IPS DF 6.9 (cell line): ENCODE results near the gene TIMM17A.

ENCODE experiments used
- DNase-seq: peaks from one replicate; pipeline ENCODE4 v3.0.0-alpha.2; 2013; ENCODE audit warnings: low read depth, low spot score
- H3K27ac ChIP-seq: one replicate; pipeline ENCODE4 v1.5.1; 2013; ENCODE audit warnings: low read length, control low read depth
- H3K27me3 ChIP-seq: 2 replicates; pipeline ENCODE4 v1.6.1; 2013; ENCODE audit warnings: mild to moderate bottlenecking, low read length; ENCODE audit not compliant: control insufficient read depth, insufficient read depth
- H3K36me3 ChIP-seq: 2 replicates; pipeline ENCODE4 v1.6.1; 2013; ENCODE audit warnings: low read length; ENCODE audit not compliant: control insufficient read depth, insufficient read depth
- H3K4me1 ChIP-seq: 2 replicates; pipeline ENCODE4 v1.6.1; 2013; ENCODE audit warnings: low read length; ENCODE audit not compliant: control insufficient read depth, insufficient read depth
- H3K4me3 ChIP-seq: 2 replicates; pipeline ENCODE4 v1.5.1; 2013; ENCODE audit warnings: mild to moderate bottlenecking, low read length
- H3K9me3 ChIP-seq: 2 replicates; pipeline ENCODE4 v1.6.1; 2013; ENCODE audit warnings: low read length, inconsistent platforms; ENCODE audit not compliant: control insufficient read depth, insufficient read depth
- WGBS: extraction: QIAGEN DNeasy Blood & Tissue Kit; methylation state at CpG from one replicate; pipeline ENCODE4 v1.1.7; 2013; ENCODE audit warnings: mixed read lengths, missing lambda C conversion rate; ENCODE audit not compliant: insufficient read length, insufficient coverage; 5-methylcytosine and 5-hydroxymethylcytosine counted together

TIMM17A gene

DNA sequence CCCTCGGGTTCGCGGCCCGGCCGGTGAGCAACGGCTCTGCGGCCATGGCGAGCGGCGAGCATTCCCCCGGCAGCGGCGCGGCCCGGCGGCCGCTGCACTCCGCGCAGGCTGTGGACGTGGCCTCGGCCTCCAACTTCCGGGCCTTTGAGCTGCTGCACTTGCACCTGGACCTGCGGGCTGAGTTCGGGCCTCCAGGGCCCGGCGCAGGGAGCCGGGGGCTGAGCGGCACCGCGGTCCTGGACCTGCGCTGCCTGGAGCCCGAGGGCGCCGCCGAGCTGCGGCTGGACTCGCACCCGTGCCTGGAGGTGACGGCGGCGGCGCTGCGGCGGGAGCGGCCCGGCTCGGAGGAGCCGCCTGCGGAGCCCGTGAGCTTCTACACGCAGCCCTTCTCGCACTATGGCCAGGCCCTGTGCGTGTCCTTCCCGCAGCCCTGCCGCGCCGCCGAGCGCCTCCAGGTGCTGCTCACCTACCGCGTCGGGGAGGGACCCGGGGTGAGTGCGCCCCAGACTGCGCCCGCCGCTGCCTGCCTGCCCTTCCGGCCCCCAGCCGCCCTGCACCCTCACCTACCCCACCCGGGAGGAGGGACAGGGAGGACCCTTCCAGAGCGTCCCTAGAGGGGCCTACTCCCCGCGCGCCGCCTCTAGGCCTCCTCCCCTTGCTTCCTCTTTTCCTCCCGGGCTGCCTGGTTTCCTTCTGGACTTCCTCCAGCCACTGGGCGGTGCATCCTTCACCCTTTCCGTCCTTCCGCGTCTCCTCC, 27.5 kb downstream of the TIMM17A start, which contains the start of gene RNPEP:
Gene RNPEP, plus strand, starts transcription at position 26 of the 757 bp plus-strand sequence. Its CDS starts 19 bp downstream, at position 45.
- no peaks in the 10 kb centered on the region for H3K4me1 ChIP-seq
- no CpG with 5 or more reads among the region's 80 CpGs for WGBS
- no peak within 1 kb of the TSS for H3K27ac ChIP-seq
- H3K27me3 ChIP-seq: no peaks in the 10 kb centered on the region
- no peaks in the 10 kb centered on the region for H3K9me3 ChIP-seq
- H3K4me3 ChIP-seq: peak within 1 kb of the TSS; percentile 74
- no peaks in the 10 kb centered on the region for H3K36me3 ChIP-seq
- DNase-seq: peak; percentile 43

GRCh38 chr1:201983380-201983805, 28.1 kb downstream of the TIMM17A start:
- Histone ChIP-seq H3K27me3 (no peaks in the 10 kb centered on the region), H3K27ac (no peak overlapping the region), H3K4me3 (peak overlapping the region; percentile 74), H3K36me3 (no peaks in the 10 kb centered on the region), H3K9me3 (no peaks in the 10 kb centered on the region), H3K4me1 (no peaks in the 10 kb centered on the region)
- WGBS: no CpG with 5 or more reads among the region's 11 CpGs
- no peak for DNase-seq

- no CpG with 5 or more reads among the region's 3 CpGs for WGBS
- no peaks in the 10 kb centered on the region for H3K27me3 ChIP-seq
- no peak for DNase-seq
- no peaks in the 10 kb centered on the region for H3K4me1 ChIP-seq
- H3K36me3 ChIP-seq: peaks cover under 1% of the 10 kb centered on the region; the same call in 1 of the 2 replicates
- H3K4me3 ChIP-seq: no peak overlapping the region
- H3K27ac ChIP-seq: no peak overlapping the region
- no peaks in the 10 kb centered on the region for H3K9me3 ChIP-seq
These were observed 29.1 kb downstream of the TIMM17A start for GRCh38 chr1:201984446-201984845.

DNA sequence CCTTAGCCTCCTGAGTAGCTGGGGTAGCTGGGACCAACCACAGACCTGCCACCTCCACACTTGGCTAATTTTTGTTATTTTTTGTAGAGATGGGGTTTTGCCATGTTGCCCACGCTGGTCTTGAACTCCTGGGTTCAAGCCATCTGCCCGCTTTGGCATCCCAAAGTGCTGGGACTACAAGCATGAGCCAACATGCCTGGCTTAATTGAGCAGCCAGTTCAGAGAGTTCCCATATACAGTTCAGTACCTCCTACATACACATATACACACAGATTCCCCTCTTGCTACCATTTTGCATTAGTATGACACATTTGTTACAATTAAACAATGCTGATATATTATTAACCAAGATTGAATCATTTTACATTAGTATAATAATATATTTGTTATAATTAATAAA, 30.1 kb downstream of the TIMM17A start:
- Histone ChIP-seq H3K36me3 (peaks cover 6% of the 10 kb centered on the region; the same call in 1 of the 2 replicates), H3K9me3 (no peaks in the 10 kb centered on the region), H3K27ac (no peak overlapping the region), H3K4me1 (no peaks in the 10 kb centered on the region), H3K4me3 (no peak overlapping the region), H3K27me3 (no peaks in the 10 kb centered on the region)
- DNase-seq: no peak
- no CpG with 5 or more reads among the region's 2 CpGs for WGBS

DNA sequence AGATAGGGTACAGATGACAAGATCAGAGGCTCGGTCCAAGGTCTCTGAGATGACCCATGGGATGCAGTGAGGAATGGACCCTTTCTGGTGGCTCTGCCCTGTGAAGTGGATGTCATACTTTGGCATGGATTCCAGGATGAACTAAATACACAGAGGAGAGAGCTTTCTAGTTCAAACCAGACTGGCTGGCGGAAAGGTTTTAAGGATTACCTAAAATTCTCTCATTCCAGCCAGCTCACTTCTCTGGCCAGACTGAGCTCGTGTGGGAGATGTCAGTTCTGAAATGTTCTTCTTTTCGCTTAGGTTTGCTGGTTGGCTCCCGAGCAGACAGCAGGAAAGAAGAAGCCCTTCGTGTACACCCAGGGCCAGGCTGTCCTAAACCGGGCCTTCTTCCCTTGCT, 33.3 kb downstream of the TIMM17A start:
- H3K36me3 ChIP-seq: peaks cover 19% of the 10 kb centered on the region; the same call in 1 of the 2 replicates

DNA sequence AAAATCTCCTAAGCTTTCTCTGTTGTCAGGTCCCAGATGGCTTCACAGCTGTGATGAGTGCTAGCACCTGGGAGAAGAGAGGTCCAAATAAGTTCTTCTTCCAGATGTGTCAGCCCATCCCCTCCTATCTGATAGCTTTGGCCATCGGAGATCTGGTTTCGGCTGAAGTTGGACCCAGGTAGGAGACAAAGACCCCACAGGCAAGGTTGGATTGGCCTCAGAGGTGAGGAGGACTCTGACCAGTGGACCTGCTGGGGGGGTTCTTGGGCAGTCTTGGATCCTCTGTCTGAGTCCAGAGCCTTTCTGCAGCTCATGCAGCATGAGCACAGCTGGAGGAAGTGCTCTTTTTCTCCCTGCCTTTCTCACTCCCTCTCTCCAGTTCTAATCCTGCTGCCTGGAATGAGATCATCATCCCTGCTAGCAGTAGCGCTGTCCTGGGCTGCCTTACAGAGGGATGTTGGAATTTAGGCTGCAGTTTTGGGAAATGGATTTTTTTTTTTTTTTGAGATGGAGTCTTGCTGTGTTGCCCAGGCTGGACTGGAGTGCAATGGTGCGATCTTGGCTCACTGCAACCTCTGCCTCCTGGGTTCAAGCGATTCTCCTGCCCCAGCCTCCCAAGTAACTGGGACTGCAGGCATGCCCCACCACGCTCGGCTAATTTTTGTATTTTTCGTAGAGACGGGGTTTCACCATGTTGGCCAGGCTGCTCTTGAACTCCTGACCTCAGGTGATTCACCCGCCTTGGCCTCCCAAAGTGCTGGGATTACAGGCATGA, 34.2 kb downstream of the TIMM17A start:
- Histone ChIP-seq H3K36me3 (peaks cover 21% of the 10 kb centered on the region; the same call in 1 of the 2 replicates), H3K27ac (no peak overlapping the region), H3K9me3 (no peaks in the 10 kb centered on the region), H3K4me1 (no peaks in the 10 kb centered on the region), H3K4me3 (no peak overlapping the region), H3K27me3 (no peaks in the 10 kb centered on the region)
- WGBS: no CpG with 5 or more reads among the region's 10 CpGs
- DNase-seq: no peak

More for the DNA sequence above, 33.3 kb downstream of the TIMM17A start:
- no CpG with 5 or more reads among the region's 7 CpGs for WGBS
- Histone ChIP-seq H3K27ac (no peak overlapping the region), H3K9me3 (no peaks in the 10 kb centered on the region), H3K27me3 (no peaks in the 10 kb centered on the region), H3K4me3 (no peak overlapping the region), H3K4me1 (no peaks in the 10 kb centered on the region)
- DNase-seq: no peak

GRCh38 chr1:201990427-201990826, 35.1 kb downstream of the TIMM17A start:
- WGBS: no CpG with 5 or more reads among the region's 6 CpGs
- no peaks in the 10 kb centered on the region for H3K9me3 ChIP-seq
- peaks cover 21% of the 10 kb centered on the region; the same call in 1 of the 2 replicates for H3K36me3 ChIP-seq
- no peaks in the 10 kb centered on the region for H3K27me3 ChIP-seq
- no peaks in the 10 kb centered on the region for H3K4me1 ChIP-seq
- no peak overlapping the region for H3K4me3 ChIP-seq
- no peak overlapping the region for H3K27ac ChIP-seq
- DNase-seq: no peak

- H3K27ac ChIP-seq: no peak overlapping the region
- no peaks in the 10 kb centered on the region for H3K9me3 ChIP-seq
- peaks cover 15% of the 10 kb centered on the region for H3K36me3 ChIP-seq
- H3K4me1 ChIP-seq: no peaks in the 10 kb centered on the region
- no peak overlapping the region for H3K4me3 ChIP-seq
- DNase-seq: no peak
- no peaks in the 10 kb centered on the region for H3K27me3 ChIP-seq
- no CpG with 5 or more reads among the region's 16 CpGs for WGBS
These were observed 44.4 kb downstream of the TIMM17A start for GRCh38 chr1:201999625-202000238.

DNA sequence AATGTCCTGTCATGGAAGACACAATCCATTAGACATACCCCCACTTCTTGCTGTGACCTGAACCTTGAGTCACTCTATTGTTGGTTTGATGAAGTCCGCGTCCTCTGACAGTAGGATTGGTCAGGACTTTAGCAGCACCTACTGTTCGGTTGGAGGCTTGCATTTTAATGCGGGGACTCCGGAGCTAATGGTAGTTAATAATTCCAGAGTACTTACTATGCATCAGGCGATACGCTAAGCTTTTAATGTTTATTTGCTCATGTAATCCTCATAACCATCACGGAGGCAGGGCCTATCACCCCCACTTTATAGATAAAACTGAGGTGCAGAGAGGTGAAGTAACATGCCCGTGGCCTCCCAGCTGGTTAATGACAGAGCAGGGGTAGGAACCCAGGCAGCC, 47.2 kb downstream of the TIMM17A start:
- Histone ChIP-seq H3K4me3 (no peak overlapping the region), H3K4me1 (no peaks in the 10 kb centered on the region), H3K27me3 (no peaks in the 10 kb centered on the region), H3K9me3 (no peaks in the 10 kb centered on the region), H3K36me3 (peaks cover 17% of the 10 kb centered on the region), H3K27ac (no peak overlapping the region)
- DNase-seq: no peak
- WGBS: no CpG with 5 or more reads among the region's 9 CpGs

DNA sequence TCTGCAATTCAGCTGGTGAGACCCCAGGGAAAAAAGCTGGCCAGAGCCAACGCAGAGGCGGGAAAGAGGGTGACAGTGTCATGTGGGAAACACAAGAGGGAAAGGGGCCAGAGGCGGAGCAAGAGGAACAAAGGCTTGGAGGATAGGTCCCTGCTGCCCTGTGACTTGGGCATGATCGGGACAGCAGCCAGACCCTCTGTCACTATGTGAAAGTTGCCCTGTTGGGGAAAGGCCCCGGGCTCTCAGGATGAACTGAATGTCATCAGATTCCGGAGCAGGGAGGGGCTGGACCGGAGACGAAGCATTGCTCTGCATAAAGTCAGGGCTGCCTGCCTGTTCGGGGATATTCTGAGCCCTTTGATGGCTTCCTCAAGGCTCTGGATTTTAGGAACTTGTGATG, 49.4 kb downstream of the TIMM17A start:
- H3K4me1 ChIP-seq: peaks cover 7% of the 10 kb centered on the region; the same call in 1 of the 2 replicates
- no peaks in the 10 kb centered on the region for H3K9me3 ChIP-seq
- no peak overlapping the region for H3K4me3 ChIP-seq
- DNase-seq: no peak
- H3K27ac ChIP-seq: no peak overlapping the region
- H3K27me3 ChIP-seq: no peaks in the 10 kb centered on the region
- WGBS: no CpG with 5 or more reads among the region's 9 CpGs
- peaks cover 17% of the 10 kb centered on the region for H3K36me3 ChIP-seq
